GM12864 (cell line): ENCODE measurements around the gene SNX33.
"Not testable (repeated sequence)": the region's sequence is repeated elsewhere in the genome, so short reads cannot be mapped to it uniquely, and the experiment has no call there.

Experiments
- DNase-seq: peaks from one replicate; pipeline ENCODE4 v3.0.0-alpha.2; 2011; ENCODE audit warnings: low read depth
- H3K4me3 ChIP-seq: 2 replicates; pipeline ENCODE4 v1.5.1; 2011; ENCODE audit warnings: mild to moderate bottlenecking, low read depth, low read length, control low read depth
- TF ChIP-seq, protein P1 (sequence below): IDR thresholded peaks from 2 replicates; pipeline ENCODE4 v1.5.1; 2011; ENCODE audit warnings: low read depth, mild to moderate bottlenecking, moderate library complexity, low read length, control low read depth, inconsistent platforms; ENCODE audit errors: missing control alignments

SNX33 gene

DNA sequence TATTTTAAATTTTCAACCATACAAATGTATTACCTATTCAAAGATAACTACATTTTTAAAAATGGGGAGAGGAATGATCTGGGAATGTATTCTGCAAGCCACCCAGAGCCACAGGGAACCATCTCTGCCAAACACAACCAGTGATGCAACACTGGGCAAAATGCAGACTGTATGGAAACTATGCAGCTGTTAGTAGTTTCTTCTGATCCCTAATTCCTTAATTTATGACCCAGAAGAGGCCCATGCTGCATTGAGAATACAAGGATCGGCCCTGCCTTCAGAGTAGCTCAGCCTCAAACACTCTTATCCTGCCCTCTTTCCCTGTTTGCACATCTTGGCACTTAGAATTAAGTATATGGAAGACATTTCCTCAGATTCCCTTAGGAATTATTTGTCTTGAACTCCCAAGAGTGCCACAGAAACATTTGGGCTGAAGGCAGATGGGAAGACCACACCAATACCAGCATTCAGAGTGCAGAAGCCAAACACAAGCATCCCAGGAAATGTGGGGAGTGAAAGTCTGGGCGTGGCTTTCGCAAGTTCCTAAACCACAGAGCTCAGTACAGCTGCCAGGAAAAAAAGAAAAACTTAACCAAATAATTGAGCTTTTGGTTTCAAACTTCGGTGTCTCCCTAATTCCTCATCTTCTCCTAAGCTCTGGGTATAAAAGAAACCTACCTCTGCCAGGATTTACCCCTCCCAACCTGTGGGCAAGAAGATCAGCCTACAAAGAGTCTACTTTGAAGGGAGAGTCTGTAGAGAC is 27.5 kb upstream of the SNX33 start:
- H3K4me3 ChIP-seq, result no peak overlapping the region
- DNase-seq, result no peak
- TF ChIP-seq, protein P1, sequence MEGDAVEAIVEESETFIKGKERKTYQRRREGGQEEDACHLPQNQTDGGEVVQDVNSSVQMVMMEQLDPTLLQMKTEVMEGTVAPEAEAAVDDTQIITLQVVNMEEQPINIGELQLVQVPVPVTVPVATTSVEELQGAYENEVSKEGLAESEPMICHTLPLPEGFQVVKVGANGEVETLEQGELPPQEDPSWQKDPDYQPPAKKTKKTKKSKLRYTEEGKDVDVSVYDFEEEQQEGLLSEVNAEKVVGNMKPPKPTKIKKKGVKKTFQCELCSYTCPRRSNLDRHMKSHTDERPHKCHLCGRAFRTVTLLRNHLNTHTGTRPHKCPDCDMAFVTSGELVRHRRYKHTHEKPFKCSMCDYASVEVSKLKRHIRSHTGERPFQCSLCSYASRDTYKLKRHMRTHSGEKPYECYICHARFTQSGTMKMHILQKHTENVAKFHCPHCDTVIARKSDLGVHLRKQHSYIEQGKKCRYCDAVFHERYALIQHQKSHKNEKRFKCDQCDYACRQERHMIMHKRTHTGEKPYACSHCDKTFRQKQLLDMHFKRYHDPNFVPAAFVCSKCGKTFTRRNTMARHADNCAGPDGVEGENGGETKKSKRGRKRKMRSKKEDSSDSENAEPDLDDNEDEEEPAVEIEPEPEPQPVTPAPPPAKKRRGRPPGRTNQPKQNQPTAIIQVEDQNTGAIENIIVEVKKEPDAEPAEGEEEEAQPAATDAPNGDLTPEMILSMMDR, result no peak

DNA sequence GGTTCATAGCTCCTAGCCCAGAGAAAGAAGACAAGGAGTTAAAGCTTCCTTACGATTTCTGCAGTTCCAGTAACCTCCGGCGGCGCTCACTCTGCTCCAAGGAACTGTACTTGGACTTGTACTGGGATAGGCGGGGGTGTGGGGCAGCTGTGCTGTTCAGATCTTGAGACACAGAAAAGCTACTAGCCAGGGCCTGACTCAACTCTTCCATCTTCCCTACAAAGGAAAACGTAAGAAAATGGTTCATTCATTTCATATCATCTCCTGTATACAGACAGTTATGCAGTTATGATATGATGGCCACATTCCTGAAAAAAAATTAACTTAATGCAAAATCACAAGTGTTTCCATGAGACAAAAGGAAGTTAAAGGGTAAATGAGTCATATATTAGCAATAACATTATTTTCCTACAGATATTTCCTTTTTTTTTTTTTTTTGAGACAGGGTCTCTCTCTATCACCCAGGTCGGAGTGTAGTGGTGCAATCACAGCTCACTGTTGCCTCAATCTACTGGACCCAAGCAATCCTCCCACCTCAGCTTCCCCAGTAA is 26.8 kb upstream of the SNX33 start:
- no peak for DNase-seq
- H3K4me3 ChIP-seq, result no peak overlapping the region
- TF ChIP-seq, protein P1, result no peak

DNA sequence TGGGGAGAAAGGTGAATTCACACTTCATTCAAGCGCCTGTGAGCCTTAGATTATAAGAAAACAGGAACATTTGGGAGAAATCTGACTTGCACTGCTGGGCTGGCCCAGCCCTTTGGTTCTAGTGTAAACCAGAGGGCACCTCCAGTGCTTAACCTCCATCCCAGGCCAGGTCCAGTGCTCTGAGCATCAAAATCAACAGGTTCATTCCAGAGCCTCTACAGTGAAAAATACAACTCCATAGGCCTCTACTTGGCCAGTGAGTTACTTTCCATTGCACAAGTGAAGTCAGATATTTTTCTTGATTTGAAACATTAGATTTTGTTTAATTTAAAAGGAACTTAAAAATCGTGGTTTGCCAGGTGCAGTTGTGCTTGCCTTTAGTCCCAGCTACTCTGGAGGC is 25.2 kb upstream of the SNX33 start:
- TF ChIP-seq, protein P1, result no peak
- DNase-seq, result no peak

DNA sequence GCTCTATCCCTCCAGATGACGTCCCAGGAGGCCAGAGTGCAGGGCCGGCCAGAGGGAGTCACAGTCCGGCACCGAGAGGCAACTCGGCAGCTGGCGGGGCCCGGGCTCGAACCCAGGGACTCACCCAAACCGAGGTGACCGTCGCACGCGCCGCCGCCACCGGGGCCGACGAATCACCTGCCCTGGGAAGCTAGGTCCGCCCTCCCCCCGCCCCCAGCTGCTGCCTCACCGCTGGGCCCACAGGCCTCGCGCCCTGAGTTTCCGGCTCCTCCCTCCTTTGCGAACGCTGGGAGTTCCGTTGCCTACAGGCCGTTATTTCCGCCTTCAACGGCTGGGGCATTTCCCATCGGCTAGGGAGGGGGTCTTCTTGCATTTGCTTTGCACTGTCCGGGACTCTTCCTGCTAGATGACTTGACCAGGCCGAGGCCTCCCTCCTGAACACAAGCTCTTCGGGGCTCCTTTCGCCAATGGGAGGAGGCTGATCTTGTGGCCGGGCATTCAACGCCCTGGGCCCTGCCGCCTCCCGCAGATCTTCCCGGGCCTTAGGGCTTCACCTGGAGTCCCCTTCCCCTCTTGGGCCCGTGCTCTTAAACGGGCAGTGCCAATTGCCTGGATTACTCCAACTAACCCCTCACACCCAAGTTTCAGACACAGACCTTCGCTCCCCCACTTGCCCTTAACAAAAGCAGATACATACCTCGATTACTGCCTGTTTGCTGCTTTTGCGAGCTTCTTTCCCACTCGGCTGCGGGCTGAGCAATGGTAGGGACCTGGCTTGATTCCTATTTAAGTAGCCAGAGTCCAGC is 22.0 kb upstream of the SNX33 start, which contains the start of gene SNUPN:
Gene SNUPN (minus strand): TSS at position 184 of the 806 bp plus-strand sequence. CDS start 4,674 bp downstream, outside the sequence.
- peak within 1 kb of the TSS; percentile 87 for H3K4me3 ChIP-seq
- DNase-seq, result peak; percentile 82
- TF ChIP-seq, protein P1, result no peak

More for the DNA sequence above, 25.2 kb upstream of the SNX33 start:
- no peak overlapping the region for H3K4me3 ChIP-seq

DNA sequence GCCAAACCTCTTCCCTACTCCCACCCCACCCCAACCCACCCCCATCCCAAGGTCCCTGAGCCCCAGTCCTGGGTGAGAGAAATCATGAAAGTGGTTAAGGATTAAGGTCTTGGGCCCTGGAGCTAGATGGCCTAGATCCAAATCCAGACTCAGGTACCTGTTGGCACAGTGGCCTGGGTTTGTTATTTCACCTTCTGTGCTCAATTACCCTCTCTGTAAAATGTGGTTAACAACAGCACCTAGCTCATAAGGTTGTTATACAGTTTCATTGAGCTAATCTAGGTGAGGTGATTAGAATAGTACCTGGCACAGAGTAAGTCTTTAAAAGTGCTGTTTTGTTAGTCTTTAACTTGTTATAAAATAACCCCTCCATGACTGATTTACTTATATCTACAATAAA is 15.8 kb upstream of the SNX33 start:
- H3K4me3 ChIP-seq, result no peak overlapping the region
- TF ChIP-seq, protein P1, result no peak
- no peak for DNase-seq

DNA sequence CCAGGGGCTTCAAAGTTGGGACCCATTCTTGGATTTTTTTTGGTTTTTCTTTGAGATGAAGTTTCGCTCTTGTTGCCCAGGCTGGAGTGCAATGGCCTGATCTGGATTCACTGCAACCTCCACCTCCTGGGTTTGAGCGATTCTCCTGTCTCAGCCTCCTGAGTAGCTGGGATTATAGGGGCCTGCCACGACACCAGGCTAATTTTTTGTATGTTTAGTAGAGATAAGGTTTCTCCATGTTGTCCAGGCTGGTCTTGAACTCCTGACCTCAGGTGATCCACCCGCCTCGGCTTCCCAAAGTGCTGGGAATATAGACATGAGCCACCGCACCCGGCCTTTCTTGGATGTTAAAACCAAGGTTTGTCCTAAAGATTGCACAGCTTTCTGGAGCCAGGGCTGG is 13.8 kb upstream of the SNX33 start:
- DNase-seq, H3K4me3 ChIP-seq: not testable (repeated sequence)

DNA sequence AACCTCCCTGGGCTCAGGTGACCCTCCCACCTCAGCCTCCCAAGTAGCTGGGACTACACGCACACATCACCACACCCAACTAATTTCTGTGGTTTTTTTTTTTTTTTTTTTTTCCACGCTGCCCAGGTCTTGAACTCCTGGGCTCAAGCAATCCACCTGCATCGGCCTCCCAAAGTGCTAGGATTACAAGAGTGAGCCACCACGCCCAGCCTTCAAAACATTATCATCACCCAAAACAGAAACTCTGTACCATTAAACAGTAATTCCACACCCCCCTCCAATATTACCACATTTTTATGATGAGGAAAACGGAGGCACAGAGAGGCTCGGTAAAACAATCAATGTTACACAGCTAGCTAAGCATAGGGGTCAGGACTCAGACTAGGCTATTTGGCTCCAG is 11.7 kb upstream of the SNX33 start:
- no peak for DNase-seq
- TF ChIP-seq, protein P1, result no peak

More for the DNA sequence above, 11.7 kb upstream of the SNX33 start:
- no peak overlapping the region for H3K4me3 ChIP-seq
